HG03103 (cell line): ENCODE data around the gene ST6GALNAC2.
"Not testable (repeated sequence)": the region's sequence is repeated elsewhere in the genome, so short reads cannot be mapped to it uniquely, and the experiment has no call there.

Source experiments
- ATAC-seq: cut with Tn5 transposase; IDR thresholded peaks from one replicate; pipeline ENCODE4 v1.9.1; 2021; ENCODE audit warnings: low read depth; ENCODE audit not compliant: unreplicated experiment

ST6GALNAC2 gene

GRCh38 chr17:76530811-76531485 is 54.7 kb downstream of the ST6GALNAC2 start:
- ATAC-seq = no peak

GRCh38 chr17:76530095-76530723 is 55.5 kb downstream of the ST6GALNAC2 start:
- no peak for ATAC-seq

DNA sequence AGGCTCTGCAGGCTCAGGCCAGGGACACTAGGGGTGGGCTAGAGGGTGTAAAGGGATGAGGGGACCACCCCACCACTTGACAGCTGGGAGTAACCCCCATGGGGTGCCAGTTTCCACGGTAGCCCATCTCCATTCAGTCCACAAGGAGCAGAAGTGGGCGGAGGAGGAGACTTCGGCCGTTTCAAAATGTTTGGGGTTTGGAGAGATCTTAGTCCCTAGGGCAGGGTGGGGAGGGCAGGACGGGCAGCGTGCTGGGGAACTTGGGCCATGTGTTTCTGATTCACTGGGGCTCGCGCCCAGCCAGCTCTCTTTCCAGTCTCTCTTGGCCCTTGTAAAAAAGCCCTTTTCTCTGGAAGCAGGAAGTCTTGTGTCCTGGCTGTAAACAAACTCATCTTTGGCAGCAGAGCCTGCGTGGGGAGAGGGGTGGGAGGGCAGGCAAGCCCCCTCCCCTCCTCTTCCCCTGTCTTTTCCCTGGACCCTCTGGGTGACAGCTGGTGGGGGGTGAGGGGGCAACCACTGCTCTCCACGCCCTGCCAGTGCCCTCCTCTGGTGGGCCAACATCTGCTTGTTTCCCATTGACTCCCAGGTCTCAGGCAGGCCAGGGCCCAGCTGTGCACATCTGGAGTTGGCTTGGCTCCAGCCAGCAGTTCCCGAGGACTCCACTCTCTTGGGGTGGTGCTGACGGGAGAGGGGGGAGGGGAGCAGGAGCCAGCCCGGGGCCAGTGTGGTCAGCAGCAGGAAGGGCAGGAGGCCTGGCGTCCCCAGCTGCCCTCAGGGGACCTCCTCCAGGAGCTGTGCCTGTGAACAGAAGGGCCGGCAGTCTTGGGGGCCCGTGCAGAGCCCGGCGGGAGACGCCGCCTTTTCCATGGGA is 56.2 kb downstream of the ST6GALNAC2 start:
- no peak for ATAC-seq

- no peak for ATAC-seq
Observed at GRCh38 chr17:76528528-76529223, 57.0 kb downstream of the ST6GALNAC2 start.

DNA sequence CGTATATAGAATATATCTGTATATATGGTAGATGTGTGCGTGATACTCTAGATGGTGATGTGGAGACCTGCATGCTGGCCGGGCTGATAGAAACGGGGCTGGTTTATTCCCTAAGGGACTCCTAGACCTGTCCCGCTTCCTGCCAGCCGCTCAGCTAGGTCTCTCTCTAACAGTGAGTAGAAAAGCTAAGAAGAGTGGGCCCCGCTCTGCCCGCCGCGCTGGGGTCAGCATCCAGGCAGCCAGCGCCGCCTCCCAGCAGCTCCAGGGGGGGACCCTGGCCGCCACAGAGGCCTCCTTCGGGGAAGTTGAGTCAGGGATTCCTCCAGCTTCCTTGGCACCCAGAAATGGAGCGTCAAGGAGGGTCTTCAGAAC is 57.5 kb downstream of the ST6GALNAC2 start:
- ATAC-seq = peak; percentile 34

- peak; percentile 43 for ATAC-seq
Observed at GRCh38 chr17:76527430-76528111, 58.1 kb downstream of the ST6GALNAC2 start.

GRCh38 chr17:76527016-76527415 is 58.6 kb downstream of the ST6GALNAC2 start:
- ATAC-seq = not testable (repeated sequence)

DNA sequence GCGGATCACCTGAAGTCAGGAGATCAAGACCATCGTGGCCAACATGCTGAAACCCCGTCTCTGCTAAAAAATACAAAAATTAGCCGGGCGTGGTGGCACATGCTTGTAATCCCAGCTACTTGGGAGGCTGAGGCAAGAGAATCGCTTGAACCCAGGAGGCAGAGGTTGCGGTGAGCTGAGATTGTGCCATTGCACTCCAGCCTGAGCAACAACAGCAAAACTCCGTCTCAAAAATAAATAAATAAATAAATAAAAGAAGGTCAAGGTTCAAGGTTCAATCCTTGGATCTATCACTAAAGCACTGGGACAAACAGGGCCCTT is 60.2 kb downstream of the ST6GALNAC2 start:
- ATAC-seq = not testable (repeated sequence)

GRCh38 chr17:76524598-76525512 is 60.8 kb downstream of the ST6GALNAC2 start:
- no peak for ATAC-seq

DNA sequence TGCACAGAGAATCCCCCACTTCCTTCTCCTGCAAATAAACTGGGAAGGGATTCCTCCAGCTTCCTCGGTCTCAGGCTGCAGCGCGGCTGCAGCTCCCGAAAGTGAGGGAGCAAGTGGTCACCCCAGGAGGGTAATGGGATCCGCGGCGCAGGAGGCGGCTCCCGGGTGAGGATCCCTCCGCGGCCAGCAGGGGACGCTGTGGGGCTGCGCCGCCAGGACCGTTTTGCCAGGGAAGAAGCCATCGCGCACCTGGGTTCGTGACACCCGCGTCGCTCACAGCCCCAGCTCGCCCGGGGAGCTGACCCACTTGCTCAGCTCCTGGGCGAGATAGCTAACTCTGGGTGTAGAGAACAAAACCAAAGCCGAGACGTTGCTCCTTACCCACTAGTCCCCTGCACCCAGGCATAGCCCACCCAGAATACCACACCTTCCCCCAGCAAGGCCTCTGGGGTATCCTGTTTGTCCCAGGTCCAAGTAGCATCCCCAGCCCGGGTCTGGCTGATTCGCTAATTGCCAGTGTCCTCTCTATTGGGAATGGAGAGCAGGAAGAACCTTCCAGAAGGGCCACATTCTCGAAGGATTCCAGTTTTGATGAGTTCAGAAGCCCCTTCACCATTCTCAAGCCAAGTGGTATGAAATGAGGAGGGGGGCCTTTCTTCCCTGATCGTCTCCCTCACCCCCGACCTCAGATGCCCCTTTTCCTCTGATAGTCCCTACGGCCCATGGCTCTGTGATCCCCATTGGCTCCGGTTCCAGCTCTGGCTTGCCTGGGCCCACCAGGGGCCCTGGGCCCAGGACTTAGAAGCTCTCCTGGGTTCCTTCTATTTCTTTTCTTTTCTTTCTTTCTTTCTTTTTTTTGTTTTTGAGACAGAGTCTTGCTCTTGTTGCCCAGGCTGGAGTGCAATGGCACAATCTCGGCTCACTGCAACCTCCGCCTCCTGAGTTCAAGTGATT is 62.3 kb downstream of the ST6GALNAC2 start:
- ATAC-seq = no peak

DNA sequence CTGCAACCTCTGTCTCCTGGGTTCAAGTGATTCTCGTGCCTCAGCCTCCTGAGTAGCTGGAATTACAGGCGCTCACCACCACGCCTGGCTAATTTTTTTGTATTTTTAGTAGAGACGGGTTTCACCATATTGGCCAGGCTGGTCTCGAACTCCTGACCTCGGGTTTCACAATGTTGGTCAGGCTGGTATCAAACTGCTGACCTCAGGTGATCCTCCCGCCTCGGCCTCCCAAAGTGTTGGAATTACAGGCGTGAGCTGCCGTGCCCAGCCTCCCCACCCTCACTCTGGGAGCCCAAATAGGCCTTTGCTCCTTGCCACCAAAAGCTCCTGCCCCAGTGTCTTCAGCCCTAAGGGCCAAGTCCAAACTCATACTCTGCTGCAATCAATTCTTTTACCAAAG is 64.0 kb downstream of the ST6GALNAC2 start:
- ATAC-seq = not testable (repeated sequence)

- no peak for ATAC-seq
Observed at GRCh38 chr17:76521262-76521661, 64.4 kb downstream of the ST6GALNAC2 start.

DNA sequence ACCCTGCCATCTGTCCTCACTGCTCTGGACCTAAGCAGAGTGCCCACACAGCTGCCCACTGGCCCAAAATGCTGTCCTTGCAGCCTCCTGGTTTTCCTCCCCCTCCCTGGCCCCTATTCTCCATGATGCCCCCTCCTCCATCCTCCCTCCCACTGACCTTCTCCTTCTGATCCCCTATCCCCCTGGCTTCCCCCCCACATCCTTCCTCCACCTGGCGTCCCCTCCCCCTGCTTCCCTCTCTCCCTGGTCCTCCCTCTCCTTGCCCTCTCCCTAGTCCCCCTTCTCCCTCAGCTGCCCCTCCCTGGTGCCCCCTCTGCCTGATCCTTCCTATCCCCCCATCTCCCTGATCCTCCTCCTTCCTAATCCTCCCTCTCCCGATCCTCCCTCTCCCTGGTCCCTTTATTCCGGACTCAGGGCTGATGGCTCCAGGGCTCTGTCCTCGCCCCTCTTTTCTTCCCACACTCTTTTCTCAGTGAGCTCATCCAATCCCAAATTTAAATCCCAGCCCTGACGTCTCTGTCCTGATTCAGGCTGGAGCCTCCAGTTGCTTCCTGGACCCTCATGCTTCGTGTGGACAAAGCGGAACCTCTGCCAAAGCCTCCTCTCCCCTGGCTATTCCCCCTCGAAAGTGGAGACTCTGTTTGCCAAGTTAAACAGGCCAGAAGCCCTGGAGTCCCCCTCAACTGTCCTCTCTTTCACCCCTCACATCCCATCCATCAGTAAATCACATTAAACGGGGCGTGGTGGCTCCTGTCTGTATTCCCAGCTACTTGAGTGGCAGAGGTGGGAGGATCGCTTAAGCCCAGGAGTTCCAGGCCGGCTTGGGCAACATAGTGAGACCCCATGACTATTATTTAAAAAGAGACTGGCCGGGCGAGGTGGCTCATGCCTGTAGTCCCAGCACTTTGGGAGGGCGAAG is 66.4 kb downstream of the ST6GALNAC2 start:
- no peak for ATAC-seq

DNA sequence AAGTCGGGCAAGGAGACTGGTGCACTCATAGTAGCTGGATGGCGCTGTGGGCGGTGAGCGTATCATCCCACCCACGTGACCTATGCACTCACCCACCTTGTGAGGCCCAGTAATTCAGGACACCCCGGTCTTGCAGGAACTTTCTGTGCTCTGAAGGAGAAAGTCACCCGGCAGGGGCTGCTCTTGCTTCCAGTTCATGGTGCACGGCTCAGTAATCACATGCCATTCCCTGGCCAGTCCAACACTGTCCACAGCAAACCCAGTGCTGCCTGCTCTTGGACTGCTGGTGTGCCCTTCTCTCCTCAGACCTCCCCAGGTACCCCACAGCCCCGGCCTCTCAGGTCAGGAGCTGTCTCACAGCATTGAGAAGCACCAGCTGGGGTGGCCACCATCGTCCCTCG is 68.0 kb downstream of the ST6GALNAC2 start:
- no peak for ATAC-seq
